HCT116 (cell line): ENCODE measurements around the gene SLC35F3. TPM values are rescaled to one million over a fixed set of nuclear protein-coding genes. Genes with fewer than 3 reads are reported as not detected.

Experiments used
- ATAC-seq: fragments of 200-7000 bp; cut with Tn5 transposase; 2 replicates; pipeline ENCODE4 v1.9.1; 2020; ENCODE audit warnings: mild to moderate bottlenecking, moderate library complexity
- BruUV-seq: library from RNA; stranded (reverse); fragments of 400-500 nt; replicated peaks from 2 replicates; lab custom pipeline; 2021; lab: Mats Ljungman, UMichigan
- CTCF ChIA-PET: fragments of 300-600 bp; sonication (Branson Sonifier 250); formaldehyde crosslinking; loops from one replicate; lab custom pipeline; 2021; ENCODE audit warnings: antibody characterized with exemption; lab: Charles Lee
- POLR2A ChIA-PET: fragments of 300-600, 350-600 bp; sonication (Branson Sonifier 250); formaldehyde crosslinking; loops from one replicate; lab custom pipeline; 2021; ENCODE audit warnings: antibody characterized with exemption; lab: Charles Lee
- RAD21 ChIA-PET, 2 experiments: fragments of 300-600 bp; sonication (Branson Sonifier 250); formaldehyde crosslinking; loops; one replicate each; lab custom pipeline; 2023; ENCODE audit warnings: low total read pairs in 2 of 2; ENCODE audit not compliant: uncharacterized antibody in 2 of 2, unreplicated experiment in 2 of 2, low non-redundant PET in 1 of 2; lab: Charles Lee
- DNase-seq: peaks from one replicate; pipeline ENCODE4 v3.0.0-alpha.2; 2010; ENCODE audit warnings: low read depth, low spot score
- H2AFZ ChIP-seq: fragments of 200-600 bp; shearing (Covaris generic), sonication (generic); 2 replicates; pipeline ENCODE4 v1.6.1; 2017; ENCODE audit warnings: low read depth, mixed run types, mixed read lengths, antibody characterized with exemption, low read length; ENCODE audit not compliant: poor library complexity, severe bottlenecking
- H3K27ac ChIP-seq: 2 replicates; pipeline ENCODE4 v1.5.1; 2012; ENCODE audit warnings: low read depth, low read length
- H3K27me3 ChIP-seq: fragments of 200-600 bp; sonication (generic); 2 replicates; pipeline ENCODE4 v1.6.1; 2016; ENCODE audit warnings: mixed run types, low read length, mixed read lengths; ENCODE audit not compliant: insufficient read depth
- H3K36me3 ChIP-seq, 2 experiments: fragments of 200-500 bp in 1 of 2; fragments of 200-600 bp in 1 of 2; sonication (Bioruptor generic) in 1 of 2; sonication (generic) in 1 of 2; 2 replicates each; pipeline versions ENCODE4 v1.5.1 to v1.6.1; 2014 to 2016; ENCODE audit warnings: low read length in 2 of 2, inconsistent platforms in 1 of 2, mixed read lengths in 1 of 2, mixed run types in 1 of 2; ENCODE audit not compliant: insufficient read depth in 2 of 2, control insufficient read depth in 1 of 2
- H3K4me1 ChIP-seq, 2 experiments: fragments of 200-600 bp in 1 of 2; sonication (generic) in 1 of 2; 2 replicates each; pipeline versions ENCODE4 v1.5.1 to v1.6.1; 2012 to 2017; ENCODE audit warnings: low read length in 2 of 2, inconsistent platforms in 1 of 2, mild to moderate bottlenecking in 1 of 2, mixed read lengths in 1 of 2, mixed run types in 1 of 2, moderate library complexity in 1 of 2; ENCODE audit not compliant: insufficient read depth in 2 of 2, control insufficient read depth in 1 of 2
- H3K4me2 ChIP-seq: fragments of 200-600 bp; sonication (generic); 2 replicates; pipeline ENCODE4 v1.6.1; 2017; ENCODE audit warnings: mixed run types, low read length, mixed read lengths
- H3K4me3 ChIP-seq, 2 experiments: fragments of 200-600 bp in 1 of 2; sonication (generic) in 1 of 2; replicated peaks in 1 of 2; 2 replicates each; pipeline ENCODE4 v1.5.1; 2011 to 2016; ENCODE audit warnings: low read length in 2 of 2, control low read depth in 1 of 2, low read depth in 1 of 2, mild to moderate bottlenecking in 1 of 2, mixed read lengths in 1 of 2, mixed run types in 1 of 2
- H3K79me2 ChIP-seq: fragments of 200-600 bp; sonication (generic); 2 replicates; pipeline ENCODE4 v1.6.1; 2017; ENCODE audit warnings: mild to moderate bottlenecking, mixed run types, low read length, moderate library complexity, mixed read lengths; ENCODE audit not compliant: insufficient read depth
- H3K9ac ChIP-seq: fragments of 200-600 bp; sonication (generic); 2 replicates; pipeline ENCODE4 v1.6.1; 2016; ENCODE audit warnings: low read length, mixed read lengths
- H3K9me2 ChIP-seq: fragments of 200-600 bp; sonication (generic), shearing (Covaris generic); 2 replicates; pipeline ENCODE4 v1.6.1; 2017; ENCODE audit warnings: mixed run types, mild to moderate bottlenecking, moderate library complexity; ENCODE audit not compliant: insufficient read depth
- H3K9me3 ChIP-seq, 2 experiments: fragments of 200-500 bp in 1 of 2; fragments of 200-600 bp in 1 of 2; sonication (Bioruptor generic) in 1 of 2; sonication (generic) in 1 of 2; 2 replicates each; pipeline ENCODE4 v1.6.1; 2014 to 2017; ENCODE audit warnings: low read length in 2 of 2, mixed read lengths in 2 of 2, inconsistent platforms in 1 of 2, low read depth in 1 of 2, mild to moderate bottlenecking in 1 of 2, mixed run types in 1 of 2, moderate library complexity in 1 of 2; ENCODE audit not compliant: control insufficient read depth in 1 of 2, insufficient read depth in 1 of 2
- H4K20me1 ChIP-seq: fragments of 200-600 bp; sonication (generic), shearing (Covaris generic); 2 replicates; pipeline ENCODE4 v1.6.1; 2017; ENCODE audit warnings: mixed run types, mild to moderate bottlenecking, moderate library complexity; ENCODE audit not compliant: insufficient read depth
- ATF3 ChIP-seq: IDR thresholded peaks from 2 replicates; pipeline ENCODE4 v1.6.1; 2012
- CBX3 ChIP-seq: IDR thresholded peaks from 2 replicates; pipeline ENCODE4 v1.6.1; 2012; ENCODE audit warnings: low read depth
- CEBPB ChIP-seq: IDR thresholded peaks from 2 replicates; pipeline ENCODE4 v1.6.1; 2012; ENCODE audit warnings: low read depth
- EGR1 ChIP-seq: IDR thresholded peaks from 2 replicates; pipeline ENCODE4 v1.6.1; 2012; ENCODE audit warnings: low read depth
- ELF1 ChIP-seq: IDR thresholded peaks from 2 replicates; pipeline ENCODE4 v1.6.1; 2012; ENCODE audit warnings: low read depth, borderline replicate concordance
- EZH2phosphoT487 ChIP-seq: fragments of 200-600 bp; IDR thresholded peaks from 2 replicates; pipeline ENCODE4 v1.6.1; 2018; ENCODE audit warnings: antibody characterized with exemption, borderline replicate concordance
- JUND ChIP-seq: IDR thresholded peaks from 2 replicates; pipeline ENCODE4 v1.6.1; 2012
- MAX ChIP-seq: IDR thresholded peaks from 2 replicates; pipeline ENCODE4 v1.6.1; 2012
- POLR2A ChIP-seq: IDR thresholded peaks from 2 replicates; pipeline ENCODE4 v1.7.0; 2011; ENCODE audit warnings: borderline replicate concordance; ENCODE audit not compliant: insufficient read depth, insufficient read length; ENCODE audit errors: extremely low read depth
- POLR2AphosphoS5 ChIP-seq: IDR thresholded peaks from 2 replicates; pipeline ENCODE4 v1.6.1; 2011; ENCODE audit warnings: mild to moderate bottlenecking, low read depth, low read length, moderate library complexity
- SIN3A ChIP-seq: IDR thresholded peaks from 2 replicates; pipeline ENCODE4 v1.6.1; 2012; ENCODE audit warnings: low read depth
- YY1 ChIP-seq: IDR thresholded peaks from 2 replicates; pipeline ENCODE4 v1.6.1; 2011; ENCODE audit warnings: low read length, low read depth, moderate library complexity, mild to moderate bottlenecking; ENCODE audit not compliant: insufficient replicate concordance; ENCODE audit errors: extremely low read depth
- ZBTB33 ChIP-seq: IDR thresholded peaks from 2 replicates; pipeline ENCODE4 v1.6.1; 2011; ENCODE audit warnings: mild to moderate bottlenecking, low read length, moderate library complexity; ENCODE audit not compliant: insufficient replicate concordance; ENCODE audit errors: extremely low read depth
- ZFX ChIP-seq: fragments of 450-650 bp; IDR thresholded peaks from 2 replicates; pipeline ENCODE4 v1.6.1; 2017
- ZNF274 ChIP-seq: fragments of 200-500 bp; sonication (Bioruptor generic); IDR thresholded peaks from 2 replicates; pipeline ENCODE4 v1.6.1; 2014; ENCODE audit warnings: mild to moderate bottlenecking, low read depth, low read length, inconsistent platforms
- intact Hi-C: fragments of 100-400 bp; cut with micrococcal nuclease; formaldehyde crosslinking; loops from 2 replicates; pipeline ENCODE4 v1.10.0; 2022
- total RNA-seq: library from RNA; stranded (reverse); gene quantifications from one replicate; pipeline ENCODE4 v1.2.1, GENCODE V29; 2021; ENCODE audit not compliant: unreplicated experiment

SLC35F3 gene
- total RNA-seq, 1 experiment from 2014 or later: 6.4 TPM

DNA sequence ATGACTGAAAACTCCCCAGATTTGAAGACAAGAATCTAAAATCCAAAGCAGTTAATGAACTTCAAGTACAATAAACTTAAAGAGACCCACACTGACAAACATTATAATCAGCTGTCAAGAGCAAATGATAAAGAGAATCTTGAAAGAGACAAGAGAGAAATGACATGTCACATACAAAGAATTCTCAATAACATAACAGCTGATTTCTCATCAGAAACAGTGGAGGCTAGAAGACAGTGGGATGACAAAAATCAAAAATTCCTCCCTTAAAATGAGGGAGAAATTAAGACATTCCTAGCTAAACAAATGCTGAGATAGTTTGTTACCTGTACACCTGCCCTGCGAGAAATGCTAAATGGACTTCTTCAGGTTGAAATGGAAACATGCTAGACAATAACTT is 432.8 kb downstream of the SLC35F3 start:
- no peak for TF ChIP-seq CBX3
- no peak for TF ChIP-seq YY1
- TF ChIP-seq EZH2phosphoT487: no peak
- no peak for TF ChIP-seq POLR2AphosphoS5
- no peak for TF ChIP-seq ZNF274
- no peak for TF ChIP-seq ZBTB33
- no peak for TF ChIP-seq ELF1
- no peak for TF ChIP-seq ZFX
- H4K20me1 ChIP-seq: no peaks in the 10 kb centered on the region
- ChIA-PET POLR2A (no interaction called here), CTCF (interaction anchor here (0.7 kb wide), 1 partner anchor 28 kb away, joined by 3 read pairs; no protein-coding TSS in a partner anchor), RAD21 (no interaction called here)
- H3K27ac ChIP-seq: no peak overlapping the region
- H3K4me3 ChIP-seq: no peak overlapping the region
- peaks cover 8 to 9% of the 10 kb centered on the region in 2 experiments; a peak in 2 of 4 replicates for H3K9me3 ChIP-seq
- H3K9ac ChIP-seq: no peak overlapping the region
- H3K27me3 ChIP-seq: no peaks in the 10 kb centered on the region
- no peak for DNase-seq
- intact Hi-C loops: no loop called here
- H3K4me2 ChIP-seq: no peak overlapping the region
- H3K4me1 ChIP-seq: no peaks in the 10 kb centered on the region
- H3K36me3 ChIP-seq: no peaks in the 10 kb centered on the region
- H2AFZ ChIP-seq: no peak overlapping the region
- H3K79me2 ChIP-seq: no peaks in the 10 kb centered on the region
- BruUV-seq: no TSS peak
- ATAC-seq: no peak
- H3K9me2 ChIP-seq: no peaks in the 10 kb centered on the region

- CTCF ChIA-PET: no interaction called here
- no TSS peak for BruUV-seq
- Histone ChIP-seq H3K36me3 (no peaks in the 10 kb centered on the region), H3K27ac (no peak overlapping the region), H3K4me3 (no peak overlapping the region), H3K27me3 (no peaks in the 10 kb centered on the region), H2AFZ (no peak overlapping the region), H3K79me2 (no peaks in the 10 kb centered on the region), H3K4me1 (no peaks in the 10 kb centered on the region), H4K20me1 (no peaks in the 10 kb centered on the region), H3K9me2 (no peaks in the 10 kb centered on the region), H3K4me2 (no peak overlapping the region), H3K9ac (no peak overlapping the region), H3K9me3 (peaks cover 8 to 9% of the 10 kb centered on the region in 2 experiments; a peak in 2 of 4 replicates)
- POLR2A ChIA-PET: no interaction called here
- no peak for ATAC-seq
- TF ChIP-seq POLR2AphosphoS5 (no peak), MAX (no peak), JUND (no peak), EZH2phosphoT487 (no peak), POLR2A (no peak), CBX3 (no peak), ATF3 (no peak), EGR1 (no peak), ZFX (no peak), ZBTB33 (no peak), SIN3A (no peak), CEBPB (no peak)
- DNase-seq: no peak
- RAD21 ChIA-PET: no interaction called here
- intact Hi-C loops: no loop called here
Measured at GRCh38 chr1:234340528-234340927, 436.1 kb downstream of the SLC35F3 start.
